Activated T-cell treated with anti-CD3 and anti-CD28 coated beads, Interleukin-2, amount 50 U/mL, for 1 hour (primary cell): ENCODE measurements around the gene JAKMIP3.
A peak's percentile ranks its signal among the peaks of the same experiment; 100 is the strongest.

Source experiments
- DNase-seq: peaks from one replicate; pipeline ENCODE4 v3.0.0-alpha.2; 2020

The JAKMIP3 gene

DNA sequence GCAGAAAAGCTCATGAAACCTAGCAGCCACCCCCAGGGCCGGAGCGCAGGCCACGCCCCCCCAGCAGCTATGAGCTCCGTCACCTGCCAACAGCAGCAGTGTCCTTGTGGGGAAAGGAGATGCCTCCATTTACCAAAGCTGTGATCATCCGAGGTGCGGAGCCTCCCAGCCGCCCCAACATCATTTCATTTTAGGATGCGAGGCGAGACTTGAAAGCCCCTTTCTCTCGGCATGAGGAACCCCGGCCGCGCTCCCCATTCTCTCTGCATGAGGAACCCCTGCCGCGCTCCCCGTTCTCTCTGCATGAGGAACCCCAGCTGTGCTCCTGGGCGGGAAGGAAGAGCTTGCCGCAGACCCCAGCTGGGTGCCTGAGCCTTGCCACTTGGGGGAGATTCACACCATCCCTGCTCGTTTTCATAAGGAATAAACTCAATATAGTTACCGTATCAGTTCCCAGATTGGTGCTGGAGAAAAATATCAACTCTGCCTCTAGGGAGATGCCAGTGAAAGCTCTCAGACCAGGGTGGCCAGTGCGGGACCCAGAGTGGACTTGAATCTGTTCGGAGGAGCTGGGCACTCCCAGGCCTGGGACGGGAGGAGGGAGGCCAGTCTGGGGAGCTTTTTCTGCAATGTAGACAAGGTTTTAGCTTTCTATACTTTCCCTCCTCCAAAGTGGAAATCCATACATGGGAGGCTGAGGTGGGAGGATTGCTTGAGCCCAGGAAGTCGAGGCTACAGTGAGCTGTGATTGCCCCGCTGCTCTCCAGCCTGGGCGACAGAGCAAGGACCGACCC lies 35.0 kb downstream of the JAKMIP3 start:
- DNase-seq: no peak

- no peak for DNase-seq
These were observed 35.8 kb downstream of the JAKMIP3 start for GRCh38 chr10:132101529-132101928.

DNA sequence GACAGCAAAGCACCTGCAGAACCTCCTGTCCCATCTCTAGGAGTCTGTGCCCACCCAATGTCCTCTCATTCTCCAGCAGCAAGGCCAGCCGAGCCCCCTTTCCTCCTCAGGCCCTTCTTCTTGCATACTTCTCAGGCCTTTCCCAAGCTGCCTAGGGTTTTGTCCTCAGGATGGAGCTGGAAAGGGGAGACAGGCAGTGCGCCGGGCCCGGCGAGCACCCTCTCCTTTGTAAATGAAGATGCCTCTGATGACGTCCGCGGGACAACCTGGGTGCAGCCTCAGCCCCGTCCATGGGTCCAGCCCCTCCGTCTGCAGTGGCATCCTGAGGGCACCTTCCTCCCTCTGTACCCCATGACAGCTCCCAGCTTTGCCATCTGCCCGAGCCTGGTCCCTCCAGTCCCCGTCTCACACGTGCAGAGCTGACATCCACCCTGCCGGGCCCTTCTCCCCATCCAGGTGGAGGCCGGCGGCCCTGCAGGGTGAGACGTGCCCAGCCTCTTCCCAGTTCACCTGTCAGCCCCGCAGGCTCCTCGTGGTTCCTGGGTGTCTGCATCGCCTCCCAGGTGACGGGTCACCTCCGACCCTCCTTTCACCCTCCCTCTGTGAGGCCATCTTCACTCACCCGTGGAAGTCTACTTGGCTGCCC lies 36.4 kb downstream of the JAKMIP3 start:
- DNase-seq: no peak

DNA sequence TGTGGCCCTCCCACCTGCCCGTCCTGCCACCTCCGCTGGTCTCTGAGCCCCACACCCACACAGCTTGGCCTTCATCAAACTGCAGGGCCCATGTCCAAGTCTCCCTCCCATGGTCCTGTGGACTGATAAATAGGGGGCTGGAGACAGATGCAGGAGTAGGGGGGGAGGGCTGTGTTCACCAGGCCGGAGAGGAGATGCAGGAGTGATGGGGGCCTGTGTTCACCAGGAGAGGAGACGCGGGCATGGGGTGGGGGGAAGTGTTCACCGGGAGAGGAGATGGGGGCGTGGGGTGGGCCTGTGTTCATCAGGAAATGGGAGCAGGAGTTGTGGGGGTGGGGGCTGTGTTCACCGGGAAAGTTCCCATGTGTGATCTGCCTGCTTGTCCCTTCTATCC lies 37.0 kb downstream of the JAKMIP3 start:
- DNase-seq: no peak

GRCh38 chr10:132103116-132103910 lies 37.6 kb downstream of the JAKMIP3 start:
- no peak for DNase-seq

GRCh38 chr10:132104062-132104461 lies 38.3 kb downstream of the JAKMIP3 start:
- DNase-seq: no peak

GRCh38 chr10:132104471-132105301 lies 38.9 kb downstream of the JAKMIP3 start:
- DNase-seq: no peak

GRCh38 chr10:132105302-132105995 lies 39.7 kb downstream of the JAKMIP3 start:
- DNase-seq: no peak

- DNase-seq: peak; percentile 11
These were observed 40.7 kb downstream of the JAKMIP3 start for GRCh38 chr10:132106431-132106830.

DNA sequence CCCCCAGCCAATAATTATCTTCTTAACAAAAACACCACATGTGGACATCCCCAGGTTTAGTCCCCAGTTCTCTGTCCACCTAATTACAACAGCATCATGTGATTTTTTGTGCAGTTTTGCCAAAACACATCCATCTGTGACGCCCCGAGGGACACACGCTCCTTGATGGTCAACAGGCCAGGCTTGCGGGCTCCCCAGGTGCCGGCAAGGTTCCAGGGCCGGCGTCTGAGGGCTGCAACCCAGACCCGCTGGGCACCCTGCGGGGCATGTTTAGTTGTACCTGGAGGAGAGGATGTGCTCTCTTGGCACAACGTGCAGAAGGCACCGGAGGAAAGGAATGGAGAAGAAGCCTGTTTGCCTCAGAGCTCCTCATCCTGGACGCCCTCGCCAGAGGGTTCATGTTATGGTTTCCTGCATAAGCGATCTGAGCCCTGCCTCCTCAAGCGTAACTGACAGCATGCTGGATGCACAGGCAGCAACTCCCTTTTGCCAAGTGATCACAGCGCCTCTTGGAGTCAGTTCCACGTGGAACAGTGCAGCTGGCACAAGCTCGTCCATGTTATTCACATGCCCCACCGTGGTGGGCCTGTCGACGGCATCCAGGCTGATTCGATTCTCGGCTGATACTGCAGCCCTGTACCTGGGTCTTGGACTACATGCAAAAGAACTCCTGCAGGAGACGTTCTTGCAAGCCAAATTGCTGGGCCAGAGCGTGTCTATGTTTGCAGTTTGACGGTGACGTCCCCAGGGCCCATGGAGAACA lies 41.6 kb downstream of the JAKMIP3 start:
- DNase-seq: peak; percentile 2

- peak; percentile 4 for DNase-seq
These were observed 42.5 kb downstream of the JAKMIP3 start for GRCh38 chr10:132107949-132108877.

GRCh38 chr10:132109341-132110110 lies 43.8 kb downstream of the JAKMIP3 start:
- DNase-seq: no peak

- DNase-seq: peak; percentile 2
These were observed 44.4 kb downstream of the JAKMIP3 start for GRCh38 chr10:132110111-132110521.

DNA sequence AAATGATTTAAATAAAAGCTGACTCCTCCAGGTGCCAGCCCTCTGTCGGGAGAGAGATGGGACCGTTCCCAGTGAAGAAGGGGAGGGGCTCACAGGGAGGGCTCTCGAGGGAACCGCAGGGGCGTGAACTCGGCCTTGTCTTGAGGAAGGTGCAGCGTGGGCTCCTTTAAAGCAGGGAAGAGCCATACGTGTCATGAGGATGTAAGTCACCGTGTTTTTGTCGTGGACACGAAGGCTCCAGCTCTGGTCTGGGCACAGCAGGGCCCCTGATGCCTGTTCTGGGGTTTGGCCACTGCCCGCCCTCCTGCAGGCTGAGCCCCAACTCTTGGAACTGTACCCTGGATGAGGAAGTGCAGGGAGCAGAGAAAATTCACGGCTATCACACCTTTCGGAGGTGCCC lies 45.0 kb downstream of the JAKMIP3 start:
- peak; percentile 10 for DNase-seq

DNA sequence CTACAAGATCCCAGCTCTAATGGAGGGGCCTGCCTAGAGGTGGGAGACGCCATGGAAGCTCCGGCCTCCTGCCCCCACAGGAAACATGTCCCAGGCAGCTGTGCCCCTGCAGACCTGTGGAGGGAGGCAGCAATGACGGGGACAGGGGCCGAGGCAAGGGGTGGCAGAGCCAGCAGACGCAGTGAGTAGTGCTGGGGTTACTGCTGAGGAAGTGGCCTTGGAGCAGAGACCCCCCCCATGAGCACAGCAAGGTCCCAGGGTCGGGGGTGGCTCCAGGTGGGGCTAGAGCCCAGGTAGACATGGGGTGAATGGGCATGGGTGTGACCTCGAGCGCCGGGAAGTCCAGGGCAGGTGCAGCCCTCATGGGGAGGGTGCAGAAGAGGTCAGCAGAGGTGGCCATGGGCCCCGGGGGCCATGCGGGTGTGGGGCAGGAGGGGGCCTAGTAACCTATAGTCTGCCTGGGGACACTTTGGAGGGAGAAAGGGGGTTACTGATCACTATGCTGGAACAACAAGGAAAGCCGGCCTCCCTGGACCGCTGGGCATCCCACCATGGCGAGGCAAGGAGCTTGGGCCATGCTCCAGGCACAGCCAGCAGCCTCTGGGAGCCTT lies 45.5 kb downstream of the JAKMIP3 start:
- DNase-seq: peak; percentile 2

DNA sequence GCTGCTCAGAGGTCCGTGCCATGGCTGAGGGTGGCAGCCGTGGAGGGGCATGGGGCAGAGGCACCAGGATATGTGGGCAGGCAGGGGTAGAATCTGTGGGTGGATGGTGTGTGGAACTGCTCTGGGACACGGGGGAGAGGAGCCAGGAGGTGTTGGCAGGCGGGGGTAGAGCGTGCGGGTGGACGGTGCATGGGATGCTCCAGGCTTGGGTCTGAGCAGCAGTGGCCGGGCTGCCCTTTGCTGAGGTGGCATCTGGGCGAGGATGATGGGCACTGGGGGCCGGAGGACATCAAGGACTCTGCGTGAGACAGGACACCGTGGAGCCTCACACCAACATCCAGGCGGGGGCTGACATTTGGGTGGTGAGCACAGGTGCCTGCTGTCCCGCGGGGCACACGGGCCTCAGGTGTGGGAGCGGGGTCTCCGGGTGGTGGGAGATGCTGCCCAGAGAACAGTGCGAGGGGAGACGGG lies 46.2 kb downstream of the JAKMIP3 start:
- peak; percentile 2 for DNase-seq

DNA sequence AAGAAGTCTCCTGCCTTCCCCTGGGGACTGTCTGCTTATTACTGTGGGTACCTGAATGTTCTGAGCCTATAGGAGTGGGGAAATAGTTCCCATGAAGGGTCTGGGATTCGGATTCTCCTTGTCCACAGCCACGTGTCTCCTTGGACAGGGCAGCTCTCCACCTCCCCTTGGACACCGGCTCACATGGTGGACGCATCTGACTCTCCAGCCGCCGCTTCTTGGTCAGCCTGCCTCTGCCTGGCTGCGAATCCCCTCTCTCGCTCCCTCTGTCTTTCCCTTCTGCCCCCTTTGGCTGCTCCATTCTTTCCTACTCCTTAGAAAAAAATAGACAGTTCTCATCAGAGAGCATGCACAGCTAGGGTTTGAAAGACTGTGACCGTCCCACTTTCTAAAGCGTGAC lies 46.9 kb downstream of the JAKMIP3 start:
- no peak for DNase-seq

DNA sequence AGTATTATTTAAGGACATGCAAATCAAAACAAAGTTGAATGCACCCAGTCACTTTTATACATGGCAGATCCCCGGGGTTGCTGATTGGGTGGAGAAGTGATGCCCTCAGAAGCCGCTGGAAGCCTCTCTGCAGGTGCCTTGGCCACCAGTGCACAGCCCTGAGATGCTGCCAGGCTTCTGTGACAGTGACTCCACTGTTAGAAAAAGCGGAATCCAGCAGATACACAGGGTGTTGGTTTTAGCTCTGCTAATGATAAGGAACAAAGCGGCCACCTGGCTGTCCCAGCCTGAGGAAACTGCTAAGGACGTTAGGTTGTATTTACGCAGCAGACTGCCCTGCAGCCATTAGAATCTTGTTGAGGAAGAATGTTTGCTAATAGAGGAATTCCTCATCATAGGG lies 47.5 kb downstream of the JAKMIP3 start:
- peak; percentile 2 for DNase-seq
